IPS DF 19.7 (cell line): ENCODE measurements around the gene MCFD2.
"Not testable (repeated sequence)": the region's sequence is repeated elsewhere in the genome, so short reads cannot be mapped to it uniquely, and the experiment has no call there.

Experiments used
- DNase-seq: peaks from one replicate; pipeline ENCODE4 v3.0.0-alpha.2; 2013; ENCODE audit warnings: low read depth, low spot score

Gene MCFD2

GRCh38 chr2:46902465-46902864 lies 13.1 kb downstream of the MCFD2 start:
- DNase-seq: no peak

- DNase-seq: no peak
Observed at GRCh38 chr2:46901611-46902010, 14.0 kb downstream of the MCFD2 start.

- DNase-seq: no peak
Observed at GRCh38 chr2:46900381-46900780, 15.2 kb downstream of the MCFD2 start.

- DNase-seq: no peak
Observed at GRCh38 chr2:46899053-46899452, 16.6 kb downstream of the MCFD2 start.

- no peak for DNase-seq
Observed at GRCh38 chr2:46898024-46898423, 17.6 kb downstream of the MCFD2 start.

- no peak for DNase-seq
Observed at GRCh38 chr2:46893269-46893939, 22.2 kb downstream of the MCFD2 start.

- no peak for DNase-seq
Observed at GRCh38 chr2:46891956-46892553, 23.6 kb downstream of the MCFD2 start.

- no peak for DNase-seq
Observed at GRCh38 chr2:46888421-46888952, 27.1 kb downstream of the MCFD2 start.

GRCh38 chr2:46887028-46887885 lies 28.3 kb downstream of the MCFD2 start:
- no peak for DNase-seq

GRCh38 chr2:46886268-46887027 lies 29.2 kb downstream of the MCFD2 start:
- DNase-seq: no peak

- DNase-seq: no peak
Observed at GRCh38 chr2:46885376-46885775, 30.2 kb downstream of the MCFD2 start.

- DNase-seq: no peak
Observed at GRCh38 chr2:46879511-46879910, 36.1 kb downstream of the MCFD2 start.

GRCh38 chr2:46878886-46879285 lies 36.7 kb downstream of the MCFD2 start:
- DNase-seq: no peak

- no peak for DNase-seq
Observed at GRCh38 chr2:46878240-46878877, 37.2 kb downstream of the MCFD2 start.

GRCh38 chr2:46877619-46878113 lies 37.9 kb downstream of the MCFD2 start:
- DNase-seq: no peak

- DNase-seq: no peak
Observed at GRCh38 chr2:46876741-46877384, 38.7 kb downstream of the MCFD2 start.

GRCh38 chr2:46875962-46876689 lies 39.5 kb downstream of the MCFD2 start:
- DNase-seq: not testable (repeated sequence)

GRCh38 chr2:46875226-46875899 lies 40.2 kb downstream of the MCFD2 start:
- no peak for DNase-seq

- no peak for DNase-seq
Observed at GRCh38 chr2:46874236-46874929, 41.2 kb downstream of the MCFD2 start.
